Effector memory CD8-positive, alpha-beta T cell (primary cell): Measurements from ENCODE around the gene KRTAP4-7.
"Not testable (repeated sequence)": the region's sequence is repeated elsewhere in the genome, so short reads cannot be mapped to it uniquely, and the experiment has no call there.

Experiments
- ATAC-seq: fragments of 150-1000 bp; cut with Tn5 transposase; replicated peaks from 2 replicates; pipeline ENCODE4 v1.10.0; 2021; ENCODE audit warnings: mild to moderate bottlenecking, moderate library complexity
- DNase-seq, 3 experiments: peaks; one replicate each; pipeline ENCODE4 v3.0.0; 2021
- H3K27ac Mint-ChIP-seq, 2 donors: one replicate each; pipeline ENCODE4 v1.8.0; 2022; ENCODE audit warnings: mild to moderate bottlenecking in 2 of 2, mixed read lengths in 2 of 2, moderate library complexity in 2 of 2
- H3K27me3 Mint-ChIP-seq, 2 donors: one replicate each; pipeline ENCODE4 v1.8.0; 2022; ENCODE audit warnings: mixed read lengths in 2 of 2
- H3K36me3 Mint-ChIP-seq: one replicate; pipeline ENCODE4 v1.8.0; 2022; ENCODE audit warnings: mild to moderate bottlenecking, moderate library complexity, mixed read lengths; ENCODE audit not compliant: insufficient read depth
- H3K4me1 Mint-ChIP-seq, 2 donors: one replicate each; pipeline ENCODE4 v1.8.0; 2022; ENCODE audit warnings: low read depth in 2 of 2, mixed read lengths in 2 of 2
- H3K4me3 Mint-ChIP-seq, 2 donors: one replicate each; pipeline ENCODE4 v1.8.0; 2022; ENCODE audit warnings: mild to moderate bottlenecking in 2 of 2, mixed read lengths in 2 of 2, moderate library complexity in 2 of 2
- H3K9me3 Mint-ChIP-seq, 2 donors: one replicate each; pipeline ENCODE4 v1.8.0; 2022; ENCODE audit warnings: mixed read lengths in 2 of 2

KRTAP4-7 gene

GRCh38 chr17:41107941-41108450, 24.0 kb downstream of the KRTAP4-7 start:
- Mint-ChIP-seq H3K4me1 (peaks cover 0 to 4% of the 10 kb centered on the region in 2 donors), H3K27ac (no peak overlapping the region), H3K27me3 (peaks cover 11 to 31% of the 10 kb centered on the region in 2 donors), H3K36me3 (no peaks in the 10 kb centered on the region), H3K9me3 (no peaks in the 10 kb centered on the region), H3K4me3 (no peak overlapping the region)
- DNase-seq (no peak), ATAC-seq (no peak)

DNA sequence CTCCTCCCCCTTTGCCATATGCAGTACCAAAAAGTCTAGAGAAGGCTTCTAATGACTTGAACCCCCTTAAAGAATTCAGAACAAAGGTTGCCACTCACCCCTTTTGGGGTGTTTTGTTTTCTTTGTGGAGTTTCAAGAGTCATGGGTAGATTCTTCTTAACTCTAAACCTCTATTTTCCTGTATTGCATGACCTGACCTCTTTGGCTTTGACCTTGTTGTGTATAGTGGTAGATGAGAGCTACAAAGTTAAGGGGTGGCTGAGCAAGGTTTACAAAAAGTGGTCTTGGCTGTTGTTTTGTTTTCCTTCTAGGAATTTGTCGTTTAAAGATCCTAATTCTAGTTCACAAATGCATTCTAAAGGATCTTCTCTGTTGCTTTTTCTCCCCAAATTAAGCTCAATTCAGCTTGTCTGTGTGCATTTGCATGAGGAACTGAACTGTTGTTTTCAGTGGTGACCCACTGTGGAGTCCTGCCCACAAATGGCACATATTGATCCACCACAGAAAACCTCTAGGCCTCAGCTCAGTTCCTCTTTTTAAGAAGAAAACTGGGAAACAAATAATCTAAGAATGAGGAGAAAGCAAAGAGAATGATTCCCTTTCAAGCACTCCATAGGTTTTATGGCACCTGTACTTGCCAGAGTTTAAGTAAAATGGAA, 24.9 kb downstream of the KRTAP4-7 start:
- peaks cover 13 to 31% of the 10 kb centered on the region in 2 donors for H3K27me3 Mint-ChIP-seq
- not testable (repeated sequence) for H3K36me3 Mint-ChIP-seq, DNase-seq, H3K27ac Mint-ChIP-seq, H3K4me1 Mint-ChIP-seq, H3K4me3 Mint-ChIP-seq, H3K9me3 Mint-ChIP-seq, ATAC-seq

GRCh38 chr17:41111151-41111885, 27.4 kb downstream of the KRTAP4-7 start:
- peaks cover under 1 to 4% of the 10 kb centered on the region in 2 donors for H3K4me1 Mint-ChIP-seq
- H3K27me3 Mint-ChIP-seq: peaks cover 29 to 41% of the 10 kb centered on the region in 2 donors
- H3K27ac Mint-ChIP-seq: no peak overlapping the region
- H3K9me3 Mint-ChIP-seq: no peaks in the 10 kb centered on the region
- no peak for ATAC-seq
- H3K4me3 Mint-ChIP-seq: no peak overlapping the region
- DNase-seq: no peak
- no peaks in the 10 kb centered on the region for H3K36me3 Mint-ChIP-seq

DNA sequence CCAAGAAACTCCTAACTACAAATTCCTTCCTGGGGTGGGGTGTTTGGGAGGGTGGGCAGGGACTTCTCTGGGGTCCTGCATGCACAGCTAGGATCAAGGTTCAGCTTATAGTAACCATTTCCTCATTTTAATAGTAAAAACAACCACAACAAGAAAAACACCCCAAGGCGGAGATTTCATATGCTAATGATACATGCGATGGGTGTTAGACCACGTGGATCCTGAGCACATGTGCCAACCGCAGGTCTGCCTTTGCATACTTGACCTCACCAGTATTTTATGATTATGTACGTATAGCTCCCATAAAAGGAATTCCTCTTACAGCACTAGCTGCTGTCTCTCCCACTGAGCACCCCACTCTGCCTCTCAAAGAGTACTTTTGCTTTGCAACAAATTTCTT, 32.3 kb downstream of the KRTAP4-7 start:
- peak; percentile 44 for ATAC-seq

GRCh38 chr17:41117846-41118386, 34.0 kb downstream of the KRTAP4-7 start, which contains the start of gene KRTAP4-11:
Gene KRTAP4-11, minus strand, starts transcription at chr17:41118373. Its CDS starts 58 bp downstream, at chr17:41118315.
- ATAC-seq, H3K36me3 Mint-ChIP-seq, DNase-seq, H3K4me3 Mint-ChIP-seq, H3K27ac Mint-ChIP-seq, H3K9me3 Mint-ChIP-seq: not testable (repeated sequence)
- peaks cover 12 to 22% of the 10 kb centered on the region in 2 donors for H3K4me1 Mint-ChIP-seq
- H3K27me3 Mint-ChIP-seq: peaks cover 39 to 52% of the 10 kb centered on the region in 2 donors

More for the DNA sequence above, 32.3 kb downstream of the KRTAP4-7 start:
- no peak overlapping the region for H3K27ac Mint-ChIP-seq
- peaks cover 4% of the 10 kb centered on the region for H3K36me3 Mint-ChIP-seq
- peaks cover 32 to 49% of the 10 kb centered on the region in 2 donors for H3K27me3 Mint-ChIP-seq
- peaks cover 12 to 21% of the 10 kb centered on the region in 2 donors for H3K4me1 Mint-ChIP-seq
- no peak overlapping the region for H3K4me3 Mint-ChIP-seq
- no peaks in the 10 kb centered on the region for H3K9me3 Mint-ChIP-seq
- no peak for DNase-seq

GRCh38 chr17:41118721-41119120, 34.8 kb downstream of the KRTAP4-7 start:
- H3K4me3 Mint-ChIP-seq: no peak overlapping the region
- peaks cover 19 to 28% of the 10 kb centered on the region in 2 donors for H3K4me1 Mint-ChIP-seq
- peaks cover 4% of the 10 kb centered on the region for H3K36me3 Mint-ChIP-seq
- ATAC-seq (no peak), DNase-seq (no peak)
- H3K9me3 Mint-ChIP-seq: no peaks in the 10 kb centered on the region
- H3K27me3 Mint-ChIP-seq: peaks cover 45 to 60% of the 10 kb centered on the region in 2 donors
- no peak overlapping the region for H3K27ac Mint-ChIP-seq

DNA sequence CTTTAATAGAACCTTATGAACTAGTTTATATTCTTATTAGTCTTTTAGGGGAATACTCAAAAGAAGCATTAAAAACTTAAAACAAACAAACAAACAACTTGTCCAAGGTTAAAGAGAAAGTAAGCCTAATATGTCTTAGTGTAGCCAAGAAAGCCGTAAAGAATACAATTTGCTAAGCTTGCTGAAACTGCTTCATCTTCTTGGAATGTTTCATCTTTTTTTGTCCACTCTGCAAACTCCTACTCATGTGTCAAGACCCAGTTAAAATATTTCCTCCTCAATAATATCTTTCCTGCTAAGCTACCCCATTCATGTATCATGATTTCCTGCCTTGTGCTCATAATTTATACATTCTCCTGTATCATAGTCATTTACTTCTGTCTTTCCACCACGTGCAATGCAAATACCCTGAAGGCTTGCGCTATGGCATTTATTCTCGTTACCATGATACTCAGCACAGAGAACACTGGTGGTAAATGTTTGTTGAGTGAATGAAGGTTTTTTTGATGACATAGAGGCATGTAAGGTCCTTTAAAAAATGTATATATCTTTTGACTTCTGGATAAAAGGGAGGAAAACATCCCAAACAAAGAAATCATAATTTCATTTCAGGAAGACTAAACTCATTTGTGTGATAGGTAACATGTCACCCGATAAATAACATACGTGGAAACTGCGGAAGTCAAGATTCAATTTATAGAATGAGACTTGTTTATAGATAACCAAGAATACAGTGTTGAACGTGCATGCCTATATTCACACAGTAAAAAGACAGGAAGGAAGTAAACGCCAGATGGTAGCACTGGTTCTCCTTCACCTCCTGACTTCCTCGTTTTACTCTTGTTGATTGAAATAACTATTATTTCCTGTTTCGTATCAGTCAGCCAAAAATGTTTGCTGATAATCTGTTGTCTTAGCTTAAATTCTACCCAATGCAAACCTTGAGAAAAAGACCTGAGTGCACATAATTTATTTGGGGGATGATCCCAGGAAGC, 36.0 kb downstream of the KRTAP4-7 start:
- H3K36me3 Mint-ChIP-seq, DNase-seq, H3K9me3 Mint-ChIP-seq: not testable (repeated sequence)
- ATAC-seq: peak; percentile 57
- Mint-ChIP-seq H3K27ac (peak overlapping the region in 1 of 2 donors; percentile 7), H3K4me1 (peaks cover 28 to 39% of the 10 kb centered on the region in 2 donors), H3K27me3 (peaks cover 39 to 48% of the 10 kb centered on the region in 2 donors), H3K4me3 (peak overlapping the region; percentile 7 to 20)

DNA sequence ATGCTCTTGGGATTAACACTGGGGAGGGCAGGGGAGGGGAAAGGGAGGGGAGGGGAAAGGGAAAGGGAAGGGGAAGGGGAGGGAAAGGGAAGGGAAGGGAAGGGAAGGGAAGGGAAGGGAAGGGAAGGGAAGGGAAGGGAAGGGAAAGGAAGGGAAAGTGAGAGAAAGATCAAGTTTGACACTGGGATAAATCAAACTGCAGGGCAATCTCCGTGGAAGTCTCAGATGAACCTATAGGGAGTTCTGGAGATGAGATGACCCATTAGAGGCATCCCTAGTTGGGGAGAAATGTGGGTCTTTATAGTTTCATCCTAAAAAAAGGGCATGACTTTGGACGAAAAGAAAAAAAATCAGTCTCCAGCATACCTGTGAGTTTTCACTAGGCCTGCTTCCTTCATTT, 37.8 kb downstream of the KRTAP4-7 start:
- DNase-seq (no peak), ATAC-seq (no peak)
- Mint-ChIP-seq H3K4me3 (no peak overlapping the region), H3K4me1 (peaks cover 36 to 39% of the 10 kb centered on the region in 2 donors), H3K27ac (no peak overlapping the region), H3K9me3 (no peaks in the 10 kb centered on the region), H3K27me3 (peaks cover 24 to 30% of the 10 kb centered on the region in 2 donors), H3K36me3 (peaks cover 13% of the 10 kb centered on the region)

GRCh38 chr17:41123292-41123990, 39.5 kb downstream of the KRTAP4-7 start:
- Mint-ChIP-seq H3K4me3 (peak overlapping the region; percentile 48 to 68), H3K4me1 (peaks cover 33 to 36% of the 10 kb centered on the region in 2 donors)

DNA sequence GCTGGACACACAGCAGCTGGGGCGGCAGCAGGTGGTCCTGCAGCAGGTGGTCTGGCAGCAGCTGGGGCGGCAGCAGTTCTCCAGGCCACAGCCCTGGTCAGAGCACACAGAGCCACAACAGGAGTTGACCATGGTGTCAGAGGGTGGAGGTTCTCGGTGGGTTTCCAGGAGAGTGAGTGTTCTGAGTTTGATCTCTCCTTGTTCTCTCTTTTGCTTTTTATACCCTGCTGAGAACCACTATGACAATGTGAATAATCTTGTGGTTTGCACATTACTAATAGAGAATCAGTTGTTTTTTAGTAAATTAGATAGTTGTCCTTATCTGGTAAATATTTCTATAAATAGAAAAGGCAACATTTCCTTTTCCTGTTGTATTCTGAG, 40.0 kb downstream of the KRTAP4-7 start, which contains the start of gene KRTAP4-12:
TSS of gene KRTAP4-12 (minus strand) at position 192 of the 381 bp plus-strand sequence. CDS start at position 132, 60 bp downstream.
- not testable (repeated sequence) for H3K9me3 Mint-ChIP-seq, ATAC-seq, DNase-seq, H3K27ac Mint-ChIP-seq
- H3K4me1 Mint-ChIP-seq: peaks cover 33 to 38% of the 10 kb centered on the region in 2 donors
- peaks cover 12 to 14% of the 10 kb centered on the region in 2 donors for H3K27me3 Mint-ChIP-seq
- peaks cover 13% of the 10 kb centered on the region for H3K36me3 Mint-ChIP-seq
- H3K4me3 Mint-ChIP-seq: peak within 1 kb of the TSS; percentile 48 to 68

More at GRCh38 chr17:41123292-41123990, 39.5 kb downstream of the KRTAP4-7 start:
- not testable (repeated sequence) for DNase-seq, H3K27ac Mint-ChIP-seq, H3K9me3 Mint-ChIP-seq, ATAC-seq
- peaks cover 13 to 14% of the 10 kb centered on the region in 2 donors for H3K27me3 Mint-ChIP-seq
- H3K36me3 Mint-ChIP-seq: peaks cover 13% of the 10 kb centered on the region

GRCh38 chr17:41125064-41125463, 41.1 kb downstream of the KRTAP4-7 start:
- Mint-ChIP-seq H3K27ac (no peak overlapping the region), H3K9me3 (no peaks in the 10 kb centered on the region), H3K4me3 (no peak overlapping the region), H3K27me3 (peaks cover 12 to 14% of the 10 kb centered on the region in 2 donors), H3K36me3 (peaks cover 10% of the 10 kb centered on the region), H3K4me1 (peaks cover 30 to 34% of the 10 kb centered on the region in 2 donors)
- ATAC-seq: no peak
- no peak for DNase-seq

DNA sequence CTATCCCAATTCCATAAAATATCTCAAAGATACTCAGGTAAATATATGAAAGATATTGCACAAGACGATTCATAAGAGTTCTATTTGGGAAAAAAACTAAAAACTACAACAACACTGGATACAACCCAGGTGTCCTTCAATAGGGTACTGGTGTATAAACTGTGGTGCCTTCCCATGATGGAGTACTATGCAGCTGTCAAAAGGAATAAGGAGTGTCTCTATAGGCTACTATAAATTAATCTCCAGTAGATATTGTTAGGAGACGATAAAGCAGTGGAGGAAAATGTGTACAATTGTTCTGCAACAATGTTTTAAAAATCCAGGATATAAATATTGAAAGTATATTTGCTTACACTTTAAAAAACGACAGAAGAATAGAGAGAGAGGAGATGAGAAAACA, 42.5 kb downstream of the KRTAP4-7 start:
- Mint-ChIP-seq H3K27ac (no peak overlapping the region), H3K4me3 (peak overlapping the region in 1 of 2 donors; percentile 27), H3K9me3 (no peaks in the 10 kb centered on the region), H3K36me3 (peaks cover 9% of the 10 kb centered on the region), H3K4me1 (peaks cover 30 to 33% of the 10 kb centered on the region in 2 donors), H3K27me3 (peaks cover 12 to 14% of the 10 kb centered on the region in 2 donors)
- no peak for DNase-seq
- no peak for ATAC-seq
